ENCODE data around the gene PRDX2.

DNA sequence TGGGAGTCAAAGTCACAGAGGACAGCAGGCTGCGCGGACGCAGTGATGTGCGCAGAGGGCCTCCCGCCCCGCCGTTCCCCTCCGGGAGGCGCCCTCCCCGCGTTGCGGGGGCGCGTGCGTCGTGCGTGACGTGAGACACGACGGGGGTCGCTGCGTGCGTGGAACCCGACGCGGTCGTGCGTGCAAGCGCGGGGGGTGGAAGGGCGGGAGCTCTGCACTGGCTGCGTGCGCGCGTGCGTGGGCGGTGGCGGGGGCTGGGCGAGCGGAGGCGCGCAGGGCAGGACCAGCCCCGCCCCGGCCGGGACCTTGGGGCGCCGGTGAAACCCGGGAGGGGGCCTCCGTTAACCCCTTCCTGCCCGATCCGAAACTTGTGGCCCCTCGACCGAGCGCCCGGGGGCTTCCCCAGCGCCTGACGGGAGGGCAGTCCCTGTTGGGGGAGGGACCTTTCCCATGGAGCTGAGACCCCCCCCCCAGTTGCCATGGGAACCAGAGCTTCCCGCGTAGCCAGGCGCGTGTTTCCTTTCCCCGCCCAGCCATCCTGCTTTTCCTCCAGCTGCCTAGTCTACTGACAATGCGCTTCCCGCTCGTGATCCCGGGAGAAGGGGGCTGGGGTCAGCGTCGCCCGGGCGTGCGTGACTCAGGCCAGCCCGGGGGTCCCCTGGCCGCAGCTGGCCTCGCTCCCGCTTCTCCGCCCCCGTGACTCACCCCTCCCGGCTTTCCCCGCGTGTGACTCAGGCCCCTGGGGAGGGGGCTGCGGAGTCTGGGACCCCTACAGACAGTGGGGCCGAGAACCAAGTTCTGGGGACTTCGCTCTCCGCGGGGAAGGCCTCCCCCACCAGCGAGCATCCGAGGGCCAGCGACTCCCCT lies 18.9 kb downstream of the PRDX2 start:
- TF ChIP-seq, protein P1, sequence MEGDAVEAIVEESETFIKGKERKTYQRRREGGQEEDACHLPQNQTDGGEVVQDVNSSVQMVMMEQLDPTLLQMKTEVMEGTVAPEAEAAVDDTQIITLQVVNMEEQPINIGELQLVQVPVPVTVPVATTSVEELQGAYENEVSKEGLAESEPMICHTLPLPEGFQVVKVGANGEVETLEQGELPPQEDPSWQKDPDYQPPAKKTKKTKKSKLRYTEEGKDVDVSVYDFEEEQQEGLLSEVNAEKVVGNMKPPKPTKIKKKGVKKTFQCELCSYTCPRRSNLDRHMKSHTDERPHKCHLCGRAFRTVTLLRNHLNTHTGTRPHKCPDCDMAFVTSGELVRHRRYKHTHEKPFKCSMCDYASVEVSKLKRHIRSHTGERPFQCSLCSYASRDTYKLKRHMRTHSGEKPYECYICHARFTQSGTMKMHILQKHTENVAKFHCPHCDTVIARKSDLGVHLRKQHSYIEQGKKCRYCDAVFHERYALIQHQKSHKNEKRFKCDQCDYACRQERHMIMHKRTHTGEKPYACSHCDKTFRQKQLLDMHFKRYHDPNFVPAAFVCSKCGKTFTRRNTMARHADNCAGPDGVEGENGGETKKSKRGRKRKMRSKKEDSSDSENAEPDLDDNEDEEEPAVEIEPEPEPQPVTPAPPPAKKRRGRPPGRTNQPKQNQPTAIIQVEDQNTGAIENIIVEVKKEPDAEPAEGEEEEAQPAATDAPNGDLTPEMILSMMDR (IDR thresholded peaks at IDR 0.05; ENCODE audit: low read depth, low read length): peak; percentile 32
- no peak for TF ChIP-seq EZH2phosphoT487 (IDR thresholded peaks at IDR 0.05; ENCODE audit: low read depth)
